Measurements from ENCODE around the gene LARGE1. TPM values are rescaled to one million over a fixed set of nuclear protein-coding genes. Genes with fewer than 3 reads are reported as not detected.
A peak's percentile ranks its signal among the peaks of the same experiment; 100 is the strongest.

The LARGE1 gene
- total RNA-seq, 2 donors from 2014 or later = 1.1 to 1.5 TPM

GRCh38 chr22:33493476-33494205, 426.6 kb downstream of the LARGE1 start:
- H3K36me3 Mint-ChIP-seq = no peaks in the 10 kb centered on the region

GRCh38 chr22:33492210-33492651, 428.0 kb downstream of the LARGE1 start:
- DNase-seq (ENCODE audit: low spot score in 2 of 2) (no peak), ATAC-seq (no peak)
- no peak overlapping the region for H3K27ac Mint-ChIP-seq
- no peaks in the 10 kb centered on the region for H3K36me3 Mint-ChIP-seq
- peaks cover 4 to 11% of the 10 kb centered on the region in 2 donors for H3K9me3 Mint-ChIP-seq

More at GRCh38 chr22:33493476-33494205, 426.6 kb downstream of the LARGE1 start:
- ATAC-seq = no peak
- no peak for DNase-seq (ENCODE audit: low spot score in 2 of 2)
- Mint-ChIP-seq H3K27ac (no peak overlapping the region), H3K9me3 (peaks cover 4 to 11% of the 10 kb centered on the region in 2 donors)

- ATAC-seq (no peak), DNase-seq (ENCODE audit: low spot score in 2 of 2) (no peak)
- Mint-ChIP-seq H3K27ac (no peak overlapping the region), H3K36me3 (peaks cover 0 to 6% of the 10 kb centered on the region in 2 donors), H3K9me3 (peaks cover 0 to 15% of the 10 kb centered on the region in 2 donors)
Measured at GRCh38 chr22:33487041-33487716, 433.1 kb downstream of the LARGE1 start.

- Mint-ChIP-seq H3K36me3 (peaks cover 0 to 6% of the 10 kb centered on the region in 2 donors), H3K27ac (no peak overlapping the region), H3K9me3 (peaks cover 0 to 4% of the 10 kb centered on the region in 2 donors)
- DNase-seq (ENCODE audit: low spot score in 2 of 2) (no peak), ATAC-seq (no peak)
Measured at GRCh38 chr22:33481550-33481949, 438.7 kb downstream of the LARGE1 start.

- no peak for DNase-seq (ENCODE audit: low spot score in 2 of 2)
- ATAC-seq = no peak
- Mint-ChIP-seq H3K9me3 (peaks cover 0 to 2% of the 10 kb centered on the region in 2 donors), H3K27ac (no peak overlapping the region), H3K36me3 (peaks cover 0 to 2% of the 10 kb centered on the region in 2 donors)
Measured at GRCh38 chr22:33477120-33478111, 442.9 kb downstream of the LARGE1 start.

GRCh38 chr22:33476716-33477115, 443.6 kb downstream of the LARGE1 start:
- H3K27ac Mint-ChIP-seq = no peak overlapping the region
- DNase-seq (ENCODE audit: low spot score in 2 of 2) = no peak
- ATAC-seq = no peak
- peaks cover 0 to 7% of the 10 kb centered on the region in 2 donors for H3K36me3 Mint-ChIP-seq
- peaks cover 0 to 3% of the 10 kb centered on the region in 2 donors for H3K9me3 Mint-ChIP-seq

GRCh38 chr22:33476206-33476605, 444.1 kb downstream of the LARGE1 start:
- Mint-ChIP-seq H3K9me3 (peaks cover 0 to 3% of the 10 kb centered on the region in 2 donors), H3K27ac (no peak overlapping the region), H3K36me3 (peaks cover 0 to 7% of the 10 kb centered on the region in 2 donors)
- ATAC-seq (no peak), DNase-seq (ENCODE audit: low spot score in 2 of 2) (no peak)

- no peak for ATAC-seq
- Mint-ChIP-seq H3K27ac (no peak overlapping the region), H3K9me3 (peaks cover 3 to 5% of the 10 kb centered on the region in 2 donors), H3K36me3 (peaks cover 0 to 12% of the 10 kb centered on the region in 2 donors)
- DNase-seq (ENCODE audit: low spot score in 2 of 2) = no peak
Measured at GRCh38 chr22:33474587-33474986, 445.7 kb downstream of the LARGE1 start.

- peaks cover 3 to 5% of the 10 kb centered on the region in 2 donors for H3K9me3 Mint-ChIP-seq
- no peak overlapping the region for H3K27ac Mint-ChIP-seq
- ATAC-seq (peak in 1 of 2 donors; percentile 48), DNase-seq (ENCODE audit: low spot score in 2 of 2) (no peak)
- peaks cover 0 to 18% of the 10 kb centered on the region in 2 donors for H3K36me3 Mint-ChIP-seq
Measured at GRCh38 chr22:33472462-33473344, 447.6 kb downstream of the LARGE1 start.

GRCh38 chr22:33470456-33470855, 449.8 kb downstream of the LARGE1 start:
- no peak for DNase-seq (ENCODE audit: low spot score in 2 of 2)
- Mint-ChIP-seq H3K9me3 (peaks cover 5 to 8% of the 10 kb centered on the region in 2 donors), H3K27ac (no peak overlapping the region), H3K36me3 (peaks cover 0 to 18% of the 10 kb centered on the region in 2 donors)
- ATAC-seq = no peak

GRCh38 chr22:33467620-33468095, 452.6 kb downstream of the LARGE1 start:
- H3K9me3 Mint-ChIP-seq = peaks cover 5 to 8% of the 10 kb centered on the region in 2 donors
- DNase-seq (ENCODE audit: low spot score in 2 of 2) = no peak
- H3K36me3 Mint-ChIP-seq = peaks cover 0 to 18% of the 10 kb centered on the region in 2 donors
- no peak overlapping the region for H3K27ac Mint-ChIP-seq
- no peak for ATAC-seq

- no peak for DNase-seq (ENCODE audit: low spot score in 2 of 2)
- Mint-ChIP-seq H3K27ac (no peak overlapping the region), H3K9me3 (peaks cover 5% of the 10 kb centered on the region in 2 donors), H3K36me3 (peaks cover 0 to 13% of the 10 kb centered on the region in 2 donors)
- ATAC-seq = no peak
Measured at GRCh38 chr22:33467080-33467479, 453.2 kb downstream of the LARGE1 start.

GRCh38 chr22:33465554-33465953, 454.7 kb downstream of the LARGE1 start:
- ATAC-seq (no peak), DNase-seq (ENCODE audit: low spot score in 2 of 2) (no peak)
- H3K9me3 Mint-ChIP-seq = peaks cover 3 to 5% of the 10 kb centered on the region in 2 donors
- no peak overlapping the region for H3K27ac Mint-ChIP-seq
- peaks cover 0 to 9% of the 10 kb centered on the region in 2 donors for H3K36me3 Mint-ChIP-seq

GRCh38 chr22:33464698-33465097, 455.6 kb downstream of the LARGE1 start:
- no peak for DNase-seq (ENCODE audit: low spot score in 2 of 2)
- Mint-ChIP-seq H3K27ac (no peak overlapping the region), H3K9me3 (peaks cover 4 to 9% of the 10 kb centered on the region in 2 donors), H3K36me3 (peaks cover 0 to 7% of the 10 kb centered on the region in 2 donors)
- no peak for ATAC-seq

- H3K9me3 Mint-ChIP-seq = peaks cover 4 to 9% of the 10 kb centered on the region in 2 donors
- no peak for DNase-seq (ENCODE audit: low spot score in 2 of 2)
- ATAC-seq = no peak
- no peak overlapping the region for H3K27ac Mint-ChIP-seq
- H3K36me3 Mint-ChIP-seq = no peaks in the 10 kb centered on the region
Measured at GRCh38 chr22:33461698-33462434, 458.4 kb downstream of the LARGE1 start.
